HG03039 (cell line): ENCODE results near the gene DZIP3.
A peak's percentile ranks its signal among the peaks of the same experiment; 100 is the strongest.

ENCODE experiments used
- ATAC-seq: cut with Tn5 transposase; IDR thresholded peaks from one replicate; pipeline ENCODE4 v1.9.1; 2021; ENCODE audit warnings: mild to moderate bottlenecking, moderate library complexity; ENCODE audit not compliant: unreplicated experiment

Gene DZIP3

GRCh38 chr3:108589081-108589997 is at the start of gene DZIP3, which contains the start of gene CIP2A:
Gene DZIP3 (plus strand): TSS chr3:108589722. CDS start chr3:108605407, 15,685 bp downstream.
Gene CIP2A (minus strand): TSS chr3:108589438. CDS start chr3:108589375, 63 bp downstream.
- peak; percentile 93 for ATAC-seq

- peak; percentile 56 for ATAC-seq
Measured at GRCh38 chr3:108546247-108546646, 43.3 kb upstream of the DZIP3 start.

- ATAC-seq, result peak; percentile 31
Measured at GRCh38 chr3:108546692-108547091, 42.8 kb upstream of the DZIP3 start.

GRCh38 chr3:108548304-108548703 is 41.2 kb upstream of the DZIP3 start:
- no peak for ATAC-seq

- no peak for ATAC-seq
Measured at GRCh38 chr3:108548886-108549285, 40.6 kb upstream of the DZIP3 start.

GRCh38 chr3:108552267-108553159 is 37.0 kb upstream of the DZIP3 start:
- ATAC-seq, result no peak

GRCh38 chr3:108554229-108554628 is 35.3 kb upstream of the DZIP3 start:
- ATAC-seq, result no peak

- ATAC-seq, result no peak
Measured at GRCh38 chr3:108554913-108555571, 34.5 kb upstream of the DZIP3 start.

- no peak for ATAC-seq
Measured at GRCh38 chr3:108555966-108556581, 33.4 kb upstream of the DZIP3 start.

GRCh38 chr3:108562565-108562964 is 27.0 kb upstream of the DZIP3 start:
- ATAC-seq, result no peak

- no peak for ATAC-seq
Measured at GRCh38 chr3:108564564-108564963, 25.0 kb upstream of the DZIP3 start.

GRCh38 chr3:108565506-108565905 is 24.0 kb upstream of the DZIP3 start:
- ATAC-seq, result no peak

- no peak for ATAC-seq
Measured at GRCh38 chr3:108566599-108566998, 22.9 kb upstream of the DZIP3 start.

- no peak for ATAC-seq
Measured at GRCh38 chr3:108569336-108569735, 20.2 kb upstream of the DZIP3 start.

GRCh38 chr3:108578064-108578463 is 11.5 kb upstream of the DZIP3 start:
- no peak for ATAC-seq

- ATAC-seq, result no peak
Measured at GRCh38 chr3:108588601-108589000, 921 bp upstream of the DZIP3 start.

GRCh38 chr3:108589998-108590323 is 439 bp downstream of the DZIP3 start:
- no peak for ATAC-seq

GRCh38 chr3:108590460-108590859 is 938 bp downstream of the DZIP3 start:
- no peak for ATAC-seq

- no peak for ATAC-seq
Measured at GRCh38 chr3:108595321-108595720, 5.8 kb downstream of the DZIP3 start.

GRCh38 chr3:108598375-108598774 is 8.9 kb downstream of the DZIP3 start:
- no peak for ATAC-seq
